Neural crest cell (in vitro differentiated cells): ENCODE data around the gene KRT33A. TPM values are rescaled to one million over a fixed set of nuclear protein-coding genes. Genes with fewer than 3 reads are reported as not detected.

Experiments
- DNase-seq: peaks from one replicate; pipeline ENCODE4 v3.0.0; 2021; ENCODE audit warnings: low read depth, mixed read lengths, low spot score
- H3K27ac Mint-ChIP-seq: one replicate; pipeline ENCODE4 v1.8.0; 2021; ENCODE audit warnings: mild to moderate bottlenecking, mixed read lengths; ENCODE audit not compliant: unreplicated experiment
- H3K27me3 Mint-ChIP-seq: 2 replicates; pipeline ENCODE4 v1.8.0; 2021; ENCODE audit warnings: low read depth, mild to moderate bottlenecking, mixed read lengths
- H3K36me3 Mint-ChIP-seq: 2 replicates; pipeline ENCODE4 v1.8.0; 2021; ENCODE audit warnings: low read depth, mild to moderate bottlenecking, mixed read lengths
- H3K4me1 Mint-ChIP-seq: 2 replicates; pipeline ENCODE4 v1.8.0; 2021; ENCODE audit warnings: mixed read lengths
- H3K4me3 Mint-ChIP-seq: one replicate; pipeline ENCODE4 v1.8.0; 2021; ENCODE audit warnings: mild to moderate bottlenecking, mixed read lengths
- H3K9me3 Mint-ChIP-seq: 2 replicates; pipeline ENCODE4 v1.8.0; 2021; ENCODE audit warnings: mixed read lengths
- CTCF ChIP-seq: fragments of 200-600 bp; sonication (generic); conservative IDR thresholded peaks from 2 replicates; pipeline ENCODE4 v1.5.0; 2021; ENCODE audit warnings: antibody characterized with exemption, mild to moderate bottlenecking
- total RNA-seq: library from RNA; stranded (reverse); gene quantifications from 2 replicates; pipeline ENCODE4 v1.2.1, GENCODE V29; 2021

Gene KRT33A
- total RNA-seq, 1 donor from 2014 or later = not detected

DNA sequence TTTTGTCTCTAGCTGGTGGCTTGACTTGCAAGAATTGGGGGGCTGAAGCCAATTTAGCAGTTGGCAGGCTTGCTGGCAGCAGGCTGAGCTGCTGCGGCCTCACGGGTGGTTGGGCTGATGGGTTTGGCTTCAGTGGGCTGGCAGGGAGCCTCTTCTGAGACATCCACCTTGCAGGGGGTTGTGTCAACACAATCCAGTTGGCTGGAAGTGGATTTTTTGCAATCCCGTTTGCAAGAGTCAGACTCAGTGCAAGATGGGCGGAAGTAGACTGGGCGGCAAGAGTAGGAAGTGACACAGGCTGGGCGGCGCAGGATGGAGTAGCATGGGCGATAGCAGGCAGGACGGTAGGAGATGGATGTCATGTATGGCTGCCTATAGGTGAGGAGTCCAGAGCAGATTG lies 43.0 kb downstream of the KRT33A start:
- TF ChIP-seq CTCF = no peak
- Mint-ChIP-seq H3K27ac (peak overlapping the region; percentile 79), H3K36me3 (no peaks in the 10 kb centered on the region), H3K9me3 (no peaks in the 10 kb centered on the region), H3K4me1 (no peaks in the 10 kb centered on the region), H3K27me3 (peaks cover 39% of the 10 kb centered on the region), H3K4me3 (no peak overlapping the region)
- DNase-seq = no peak

GRCh38 chr17:41304091-41304490 lies 46.5 kb downstream of the KRT33A start:
- Mint-ChIP-seq H3K9me3 (peaks cover 8% of the 10 kb centered on the region), H3K27me3 (peaks cover 24% of the 10 kb centered on the region), H3K27ac (no peak overlapping the region), H3K36me3 (no peaks in the 10 kb centered on the region), H3K4me1 (no peaks in the 10 kb centered on the region), H3K4me3 (no peak overlapping the region)
- no peak for TF ChIP-seq CTCF
- DNase-seq = no peak

DNA sequence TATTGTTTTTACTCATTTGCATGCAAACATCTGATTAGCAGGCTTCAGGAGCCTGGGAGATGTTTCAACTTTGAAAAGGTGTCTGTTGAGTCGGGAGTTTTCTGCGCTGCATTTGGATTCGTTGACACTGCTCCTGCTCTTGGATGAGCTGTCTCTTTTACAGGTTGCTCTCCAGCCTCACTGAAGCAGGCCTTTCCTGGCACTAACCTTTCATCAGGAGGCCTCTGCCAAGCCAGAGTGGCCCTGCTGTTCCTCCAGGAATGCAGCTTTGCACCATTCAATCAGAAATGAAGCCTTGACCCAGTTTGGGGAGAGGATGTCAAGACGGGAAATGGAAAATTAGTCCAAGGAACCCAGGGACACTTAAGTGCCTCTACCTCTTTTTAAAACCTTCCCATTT lies 47.6 kb downstream of the KRT33A start:
- Mint-ChIP-seq H3K36me3 (no peaks in the 10 kb centered on the region), H3K4me3 (no peak overlapping the region), H3K27ac (no peak overlapping the region), H3K4me1 (no peaks in the 10 kb centered on the region), H3K27me3 (peaks cover 18% of the 10 kb centered on the region), H3K9me3 (peaks cover 8% of the 10 kb centered on the region)
- no peak for DNase-seq
- no peak for TF ChIP-seq CTCF

GRCh38 chr17:41301916-41302901 lies 48.4 kb downstream of the KRT33A start, which contains the start of gene KRTAP29-1:
Gene KRTAP29-1, minus strand, starts transcription at chr17:41302851. Its CDS starts 0 bp downstream, at chr17:41302851.
- no peak for TF ChIP-seq CTCF
- Mint-ChIP-seq H3K4me3 (no peak within 1 kb of the TSS), H3K9me3 (peaks cover 8% of the 10 kb centered on the region), H3K4me1 (no peaks in the 10 kb centered on the region), H3K27ac (no peak within 1 kb of the TSS), H3K27me3 (peaks cover 11% of the 10 kb centered on the region), H3K36me3 (no peaks in the 10 kb centered on the region)
- DNase-seq = no peak

GRCh38 chr17:41301204-41301790 lies 49.3 kb downstream of the KRT33A start:
- Mint-ChIP-seq H3K4me1 (no peaks in the 10 kb centered on the region), H3K27me3 (peaks cover 4% of the 10 kb centered on the region), H3K9me3 (peaks cover 8% of the 10 kb centered on the region), H3K27ac (no peak overlapping the region), H3K4me3 (no peak overlapping the region), H3K36me3 (no peaks in the 10 kb centered on the region)
- no peak for TF ChIP-seq CTCF
- no peak for DNase-seq
